Endothelial cell of umbilical vein (primary cell): ENCODE data around the gene SYNDIG1.

Source experiments
- EZH2 ChIP-seq: IDR thresholded peaks from 2 replicates; pipeline ENCODE4 v1.6.1; 2012; ENCODE audit warnings: borderline replicate concordance, low read depth, mild to moderate bottlenecking, moderate library complexity, low read length, inconsistent platforms; ENCODE audit not compliant: severe bottlenecking
- POLR2A ChIP-seq: IDR thresholded peaks from 2 replicates; pipeline ENCODE4 v1.6.1; 2012; ENCODE audit warnings: low read depth, mild to moderate bottlenecking, control low read depth, low read length
- POLR2AphosphoS5 ChIP-seq: IDR thresholded peaks from 2 replicates; pipeline ENCODE4 v1.6.1; 2012; ENCODE audit warnings: low read depth, mild to moderate bottlenecking, control low read depth, low read length, moderate library complexity; ENCODE audit not compliant: insufficient read depth
- TF ChIP-seq, protein P1 (sequence below), 2 donors: IDR thresholded peaks; 1 replicate in 1 of 2; 2 replicates in 1 of 2; pipeline ENCODE4 v1.5.1; 2011; ENCODE audit warnings: low read length in 2 of 2, mild to moderate bottlenecking in 2 of 2, moderate library complexity in 2 of 2, control low read depth in 1 of 2, inconsistent platforms in 1 of 2, low read depth in 1 of 2; ENCODE audit not compliant: insufficient read depth in 1 of 2; ENCODE audit errors: extremely low read depth in 1 of 2
- TF ChIP-seq, protein P2 (sequence below): IDR thresholded peaks from 2 replicates; pipeline ENCODE4 v1.6.1; 2011; ENCODE audit not compliant: insufficient read depth, insufficient read length

DNA sequence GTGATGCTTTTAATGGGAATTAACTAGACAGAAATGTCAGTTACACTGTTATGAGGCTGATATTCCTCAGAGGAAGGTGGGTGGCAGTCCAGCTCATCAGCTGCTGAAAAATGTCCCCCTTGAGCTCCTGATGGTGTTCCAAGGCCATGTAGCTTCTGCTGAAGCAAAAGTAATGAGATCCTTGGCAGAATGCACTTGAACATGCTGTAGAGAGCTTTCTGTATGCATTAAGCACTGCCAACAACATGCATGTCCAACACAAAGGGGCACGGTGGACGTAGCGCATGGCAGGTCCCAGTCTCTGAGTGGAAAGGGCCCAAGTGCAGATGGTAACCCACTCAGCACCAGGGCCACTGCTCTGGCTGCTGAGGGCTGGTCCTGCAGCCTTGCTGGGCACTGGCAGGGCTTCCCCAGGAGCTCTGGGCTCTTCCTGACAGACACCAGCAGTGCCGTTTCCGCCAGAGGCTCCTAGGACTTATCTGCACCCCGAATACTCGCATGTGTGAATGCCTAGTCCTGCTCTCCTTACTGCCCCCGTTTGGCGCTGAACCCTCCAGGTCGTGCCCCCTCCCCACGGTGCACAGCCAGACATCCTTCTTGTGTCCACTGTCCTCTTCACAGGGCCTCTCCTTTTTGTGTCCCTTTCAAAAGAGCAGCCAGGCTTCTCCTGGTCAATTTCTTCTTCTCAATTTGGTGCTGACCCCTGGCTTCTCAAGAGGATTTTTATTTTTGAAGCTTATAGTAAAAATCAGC, 18.6 kb upstream of the SYNDIG1 start:
- TF ChIP-seq POLR2AphosphoS5 (no peak), EZH2 (no peak), POLR2A (no peak)
- TF ChIP-seq, protein P1, sequence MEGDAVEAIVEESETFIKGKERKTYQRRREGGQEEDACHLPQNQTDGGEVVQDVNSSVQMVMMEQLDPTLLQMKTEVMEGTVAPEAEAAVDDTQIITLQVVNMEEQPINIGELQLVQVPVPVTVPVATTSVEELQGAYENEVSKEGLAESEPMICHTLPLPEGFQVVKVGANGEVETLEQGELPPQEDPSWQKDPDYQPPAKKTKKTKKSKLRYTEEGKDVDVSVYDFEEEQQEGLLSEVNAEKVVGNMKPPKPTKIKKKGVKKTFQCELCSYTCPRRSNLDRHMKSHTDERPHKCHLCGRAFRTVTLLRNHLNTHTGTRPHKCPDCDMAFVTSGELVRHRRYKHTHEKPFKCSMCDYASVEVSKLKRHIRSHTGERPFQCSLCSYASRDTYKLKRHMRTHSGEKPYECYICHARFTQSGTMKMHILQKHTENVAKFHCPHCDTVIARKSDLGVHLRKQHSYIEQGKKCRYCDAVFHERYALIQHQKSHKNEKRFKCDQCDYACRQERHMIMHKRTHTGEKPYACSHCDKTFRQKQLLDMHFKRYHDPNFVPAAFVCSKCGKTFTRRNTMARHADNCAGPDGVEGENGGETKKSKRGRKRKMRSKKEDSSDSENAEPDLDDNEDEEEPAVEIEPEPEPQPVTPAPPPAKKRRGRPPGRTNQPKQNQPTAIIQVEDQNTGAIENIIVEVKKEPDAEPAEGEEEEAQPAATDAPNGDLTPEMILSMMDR (IDR thresholded peaks at IDR 0.05; ENCODE audit: extremely low read depth in 1 of 2, insufficient read depth in 1 of 2, low read depth in 1 of 2, low read length in 2 of 2) = no peak
- TF ChIP-seq, protein P2, sequence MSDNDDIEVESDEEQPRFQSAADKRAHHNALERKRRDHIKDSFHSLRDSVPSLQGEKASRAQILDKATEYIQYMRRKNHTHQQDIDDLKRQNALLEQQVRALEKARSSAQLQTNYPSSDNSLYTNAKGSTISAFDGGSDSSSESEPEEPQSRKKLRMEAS = no peak
